ENCODE measurements around the gene OSTN.

The OSTN gene

DNA sequence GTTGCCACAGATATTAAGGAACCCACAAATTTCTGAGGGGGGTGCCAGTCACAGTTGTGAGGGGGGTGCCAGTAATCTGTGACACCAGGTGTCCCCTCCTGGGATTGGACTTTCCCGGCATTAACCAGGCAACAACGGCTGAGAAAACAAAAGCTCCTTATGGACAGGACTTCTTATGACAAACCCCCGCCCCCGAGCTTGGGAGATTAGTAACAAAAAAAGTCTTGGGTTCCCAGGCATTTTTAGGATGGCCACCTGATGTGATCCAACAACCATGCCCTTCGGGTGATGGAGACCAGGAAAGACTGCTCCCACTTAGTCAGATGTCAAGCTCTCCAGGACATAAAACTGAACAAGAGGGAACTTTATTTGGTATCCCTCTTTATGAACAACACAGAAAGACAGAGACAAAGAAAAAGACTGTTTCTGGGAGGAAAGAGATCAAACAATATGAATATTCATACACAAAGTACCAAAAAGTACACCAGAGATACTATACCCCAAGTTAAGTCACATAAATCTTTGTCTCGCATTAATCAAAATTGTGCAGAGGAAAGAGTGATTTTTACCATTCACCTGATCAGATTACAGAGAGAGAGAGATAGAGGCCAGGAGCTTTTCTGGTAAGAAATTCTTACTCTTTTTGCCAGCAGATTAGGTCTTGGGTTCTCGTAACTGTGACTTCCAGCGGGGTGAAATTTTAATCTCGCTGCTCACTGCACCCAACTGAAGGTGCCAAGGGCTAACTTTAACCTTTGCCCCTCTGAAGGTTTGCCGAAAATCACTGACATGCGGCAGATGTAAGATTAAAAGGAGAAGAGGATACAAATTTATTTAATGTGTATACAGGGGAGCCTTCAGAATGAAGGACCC lies 61.6 kb downstream of the OSTN start:
- H3K27ac ChIP-seq (replicated peaks): no peak overlapping the region
- H3K27me3 ChIP-seq (ENCODE audit: insufficient read depth, poor library complexity, severe bottlenecking): no peaks in the 10 kb centered on the region
- TF ChIP-seq CTCF (IDR thresholded peaks at IDR 0.05; ENCODE audit: insufficient read depth, low read length) (no peak), GABPA (IDR thresholded peaks at IDR 0.05; ENCODE audit: low read depth) (no peak), SPI1 (IDR thresholded peaks at IDR 0.05; ENCODE audit: borderline replicate concordance, low read depth) (no peak), REST (IDR thresholded peaks at IDR 0.05; ENCODE audit: insufficient replicate concordance, low read depth) (no peak), POLR2AphosphoS5 (IDR thresholded peaks at IDR 0.05; ENCODE audit: low read depth) (no peak)
- no peak overlapping the region for H3K4me3 ChIP-seq (replicated peaks; ENCODE audit: insufficient read depth, low read length)
- no peak for DNase-seq (ENCODE audit: low read depth in 1 of 2, low spot score in 1 of 2)

DNA sequence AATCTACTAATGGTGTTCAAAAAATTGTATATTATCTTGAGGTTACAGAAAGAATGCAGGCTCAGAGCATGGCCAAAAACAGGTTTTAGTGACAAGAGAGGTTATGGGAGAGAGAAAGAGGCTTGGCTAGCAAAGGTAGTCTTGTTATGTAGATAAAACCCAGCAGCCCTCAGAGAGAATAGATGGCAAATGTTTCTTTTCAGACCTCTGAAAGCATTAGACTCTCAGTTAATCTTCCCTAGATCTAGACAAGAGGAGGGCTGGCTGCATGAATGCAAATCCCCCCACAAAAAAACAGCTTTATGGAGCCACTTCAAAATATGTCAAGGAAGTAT lies 62.2 kb downstream of the OSTN start:
- H3K27me3 ChIP-seq (ENCODE audit: insufficient read depth, poor library complexity, severe bottlenecking): no peaks in the 10 kb centered on the region
- no peak overlapping the region for H3K27ac ChIP-seq (replicated peaks)
- DNase-seq (ENCODE audit: low read depth in 1 of 2, low spot score in 1 of 2): no peak
- no peak for TF ChIP-seq CTCF (IDR thresholded peaks at IDR 0.05; ENCODE audit: insufficient read depth, low read length)
- TF ChIP-seq REST (IDR thresholded peaks at IDR 0.05; ENCODE audit: insufficient replicate concordance, low read depth): no peak
- TF ChIP-seq SPI1 (IDR thresholded peaks at IDR 0.05; ENCODE audit: borderline replicate concordance, low read depth): no peak
- TF ChIP-seq GABPA (IDR thresholded peaks at IDR 0.05; ENCODE audit: low read depth): no peak
- TF ChIP-seq POLR2AphosphoS5 (IDR thresholded peaks at IDR 0.05; ENCODE audit: low read depth): no peak
- no peak overlapping the region for H3K4me3 ChIP-seq (replicated peaks; ENCODE audit: insufficient read depth, low read length)

DNA sequence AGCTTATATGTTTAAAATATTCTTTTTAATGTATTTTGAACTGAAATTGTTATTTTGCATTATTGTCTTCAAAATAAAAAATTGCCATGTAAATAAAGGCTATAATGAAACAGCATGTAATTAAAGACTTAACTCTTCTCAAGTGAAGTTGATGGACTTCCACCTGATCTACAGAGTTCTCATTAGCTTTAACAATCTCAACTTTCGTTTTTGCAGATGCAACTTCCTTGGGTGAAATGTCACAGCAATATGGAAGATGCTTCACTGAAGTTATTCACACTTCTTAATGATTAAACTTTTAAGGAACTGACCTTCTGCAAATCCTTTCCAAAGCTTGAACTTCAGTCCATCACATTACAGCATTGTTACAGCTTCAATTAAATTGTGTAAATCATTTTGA lies 63.6 kb downstream of the OSTN start:
- no peak for DNase-seq (ENCODE audit: low read depth in 1 of 2, low spot score in 1 of 2)
- TF ChIP-seq GABPA (IDR thresholded peaks at IDR 0.05; ENCODE audit: low read depth): no peak
- TF ChIP-seq REST (IDR thresholded peaks at IDR 0.05; ENCODE audit: insufficient replicate concordance, low read depth): no peak
- TF ChIP-seq POLR2AphosphoS5 (IDR thresholded peaks at IDR 0.05; ENCODE audit: low read depth): no peak
- TF ChIP-seq CTCF (IDR thresholded peaks at IDR 0.05; ENCODE audit: insufficient read depth, low read length): no peak
- no peak for TF ChIP-seq SPI1 (IDR thresholded peaks at IDR 0.05; ENCODE audit: borderline replicate concordance, low read depth)
- Histone ChIP-seq H3K4me3 (replicated peaks; ENCODE audit: insufficient read depth, low read length) (no peak overlapping the region), H3K27me3 (ENCODE audit: insufficient read depth, poor library complexity, severe bottlenecking) (no peaks in the 10 kb centered on the region), H3K27ac (replicated peaks) (no peak overlapping the region)

All from HL-60 (cell line).